HG02642 (cell line): ENCODE results near the gene SORCS2.

Source experiments
- ATAC-seq: cut with Tn5 transposase; IDR thresholded peaks from one replicate; pipeline ENCODE4 v1.9.1; 2021; ENCODE audit warnings: mild to moderate bottlenecking; ENCODE audit not compliant: unreplicated experiment, poor library complexity

SORCS2 gene

DNA sequence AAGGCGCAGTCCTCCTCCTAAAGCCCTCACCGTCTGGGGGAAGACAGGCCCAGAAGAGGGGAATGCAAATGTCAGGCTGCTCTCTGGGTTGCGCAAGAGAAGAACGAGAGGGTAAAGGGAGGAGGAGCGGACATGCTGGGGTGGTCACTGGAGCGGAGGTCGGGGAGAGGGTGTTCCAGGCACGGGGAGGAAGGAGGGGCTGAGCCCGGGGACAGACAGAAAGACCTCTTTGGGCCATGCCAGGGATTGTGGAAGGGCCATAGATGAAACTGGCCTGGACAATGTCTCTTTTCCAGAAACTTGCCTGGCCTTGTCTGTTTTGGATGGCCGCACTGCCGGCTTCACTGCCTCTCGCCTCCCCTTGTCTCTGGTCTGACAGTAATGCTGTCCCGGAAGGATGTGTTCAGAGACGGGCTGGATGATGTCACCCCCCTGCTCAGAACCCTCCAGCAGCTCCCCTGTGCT, 121.0 kb downstream of the SORCS2 start:
- ATAC-seq, result no peak

DNA sequence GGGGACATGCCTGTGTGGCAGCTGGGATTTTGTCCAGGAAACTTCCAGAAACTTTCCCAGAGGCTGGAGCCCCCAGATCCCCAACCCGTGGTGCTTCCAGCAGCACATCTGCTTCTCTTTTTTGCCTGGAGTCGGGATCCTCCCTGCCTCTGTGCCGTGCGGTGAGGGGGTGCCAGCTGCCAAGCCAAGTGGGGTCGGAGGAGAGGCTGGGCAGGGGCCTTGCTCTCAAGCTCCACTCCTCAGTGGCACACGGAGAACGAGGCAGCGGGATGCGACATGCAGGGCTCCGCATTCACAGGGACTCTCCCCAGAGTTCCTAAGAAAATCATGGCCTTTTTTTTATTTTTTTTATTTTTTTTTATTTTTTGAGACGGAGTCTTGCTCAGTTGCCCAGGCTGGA, 121.7 kb downstream of the SORCS2 start:
- ATAC-seq, result no peak

DNA sequence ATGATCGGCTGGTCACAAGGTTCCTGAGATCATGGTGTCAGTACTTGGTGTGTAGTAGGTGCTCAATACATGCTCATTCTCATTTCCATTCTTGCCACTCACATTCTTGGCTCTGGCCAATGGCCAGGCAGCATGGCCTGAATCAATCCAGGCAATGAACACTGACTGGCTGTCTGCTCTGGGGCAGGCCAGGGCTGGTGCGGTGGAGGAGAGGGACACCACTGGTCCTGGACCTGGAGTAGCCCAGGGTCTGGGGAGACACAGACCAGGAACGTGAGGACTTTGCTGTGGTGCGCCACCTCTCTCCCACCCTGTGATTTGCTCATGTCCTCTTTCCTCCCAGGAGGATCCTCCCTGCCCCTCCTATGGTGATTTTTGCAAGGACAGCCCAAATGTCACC, 122.9 kb downstream of the SORCS2 start:
- ATAC-seq, result no peak

DNA sequence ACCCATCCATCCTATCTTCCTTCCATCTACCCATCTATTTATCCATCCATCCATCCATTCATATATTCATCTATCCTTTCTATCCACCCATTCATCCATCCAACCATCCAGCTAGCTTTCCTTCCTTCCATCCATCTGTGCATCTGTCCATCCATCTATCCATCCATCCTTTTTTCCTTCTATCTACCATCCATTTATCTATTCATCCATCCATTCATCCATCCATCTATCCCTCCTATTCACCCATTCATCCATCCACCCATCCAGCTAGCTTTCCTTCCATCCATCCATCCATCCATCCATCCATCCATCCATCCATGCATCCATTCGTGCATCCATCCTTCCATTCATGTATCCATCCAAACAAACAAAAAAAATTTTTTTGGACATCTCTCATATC, 123.6 kb downstream of the SORCS2 start:
- ATAC-seq, result no peak

DNA sequence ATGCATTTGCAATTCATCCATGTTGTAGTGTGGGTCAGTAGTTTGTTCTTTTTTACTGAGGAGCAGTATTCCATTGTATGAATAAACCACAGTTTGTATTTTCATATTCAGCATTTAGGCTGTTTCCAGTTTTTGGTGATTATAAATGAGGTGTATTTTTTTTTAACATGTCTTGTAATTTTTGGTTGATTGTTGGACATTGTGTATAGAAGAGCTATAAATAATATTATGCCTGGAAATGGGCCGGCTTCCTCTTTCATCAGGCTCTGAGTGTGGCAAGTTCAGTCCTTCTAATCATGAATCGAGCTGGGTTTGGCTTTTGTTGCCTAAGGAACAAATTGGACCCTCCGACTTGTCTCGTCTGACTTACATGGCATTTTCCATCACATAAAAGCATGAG, 126.7 kb downstream of the SORCS2 start:
- ATAC-seq, result no peak

DNA sequence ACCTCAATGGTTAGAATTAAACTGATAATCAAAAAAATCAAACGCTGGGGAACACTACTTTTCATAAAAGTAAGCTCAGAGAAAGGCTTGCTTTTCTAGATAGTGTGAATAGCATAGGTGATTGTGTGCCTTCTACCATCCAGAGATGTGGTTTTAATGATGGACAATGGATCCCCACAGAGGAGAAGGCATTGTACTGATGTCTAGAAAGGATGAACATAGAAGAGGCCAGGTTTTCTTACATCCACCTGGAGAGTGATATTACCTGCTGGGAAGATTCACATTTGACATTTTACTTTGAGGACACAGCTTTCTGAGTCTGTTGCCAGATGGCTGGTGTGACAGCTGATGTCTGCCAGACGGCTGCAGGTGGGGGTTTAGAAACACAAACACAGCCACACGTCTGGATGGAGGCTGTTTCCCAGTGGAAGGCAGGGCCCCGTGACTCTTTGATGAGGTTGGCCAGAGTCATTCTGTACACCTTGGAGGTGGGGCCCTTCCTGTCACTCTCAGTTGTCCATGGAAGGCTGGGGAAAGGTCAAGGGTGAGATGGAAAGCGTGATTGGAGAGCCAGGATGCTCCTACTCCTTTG, 128.0 kb downstream of the SORCS2 start:
- ATAC-seq, result no peak

DNA sequence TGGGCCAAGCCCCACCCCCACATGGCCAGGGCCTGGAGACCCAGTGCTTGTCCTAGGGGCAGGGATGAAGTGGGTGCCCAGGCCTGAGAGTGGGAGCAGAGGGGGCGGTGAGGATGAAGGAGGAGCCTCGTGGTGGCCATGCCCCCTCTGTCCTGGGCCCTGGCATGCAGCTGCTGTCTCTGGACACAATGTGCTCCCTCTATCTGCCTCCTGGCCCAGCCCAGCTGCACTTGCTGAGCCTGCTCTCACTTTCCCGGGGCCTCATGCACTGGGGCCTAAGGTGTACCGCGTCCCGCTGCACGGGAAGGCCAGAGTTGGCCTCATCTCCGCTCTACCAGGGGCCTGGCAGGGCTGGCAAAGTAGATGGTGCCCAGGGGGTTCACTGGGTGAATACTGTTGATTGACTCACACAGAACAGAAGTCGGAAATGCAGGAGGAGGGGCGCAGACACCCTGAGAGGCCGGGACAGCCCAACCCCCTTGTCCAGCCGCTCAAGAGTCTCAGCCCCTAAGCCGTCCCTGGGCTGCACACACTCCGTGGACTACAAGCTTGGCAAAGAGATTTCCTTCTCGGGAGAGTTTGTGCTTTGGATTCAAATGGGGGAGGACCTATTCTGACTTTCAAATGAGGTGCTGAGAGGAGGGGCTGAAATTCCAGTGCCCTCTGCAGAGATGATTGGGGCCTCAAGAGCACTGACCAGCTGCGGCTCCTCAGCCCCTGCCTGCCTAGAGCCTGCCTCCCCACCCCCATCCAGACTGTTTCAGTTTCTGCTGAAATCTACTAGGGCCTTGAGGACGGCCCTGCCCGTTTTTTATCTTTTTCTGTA, 130.0 kb downstream of the SORCS2 start:
- no peak for ATAC-seq

DNA sequence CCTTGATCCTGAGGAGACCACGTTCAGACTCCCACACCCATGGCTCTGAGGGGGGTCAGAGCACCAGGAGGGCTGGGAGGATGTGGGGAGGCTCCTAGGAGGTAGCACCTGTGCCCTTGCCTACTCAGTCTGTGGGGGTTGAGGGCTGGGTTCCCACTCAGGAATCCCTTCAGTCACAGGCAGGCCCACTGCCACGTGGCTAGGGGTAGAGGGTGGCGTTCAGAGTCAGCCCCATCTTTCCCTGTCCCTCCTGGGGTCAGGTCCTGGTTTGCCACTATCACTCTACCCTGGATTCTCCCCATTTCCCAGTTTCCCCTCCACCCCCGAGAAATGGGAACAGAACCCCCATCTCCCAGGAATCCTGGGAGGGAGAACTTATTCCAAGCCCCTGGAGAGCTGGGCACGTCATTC, 131.1 kb downstream of the SORCS2 start:
- ATAC-seq, result no peak

DNA sequence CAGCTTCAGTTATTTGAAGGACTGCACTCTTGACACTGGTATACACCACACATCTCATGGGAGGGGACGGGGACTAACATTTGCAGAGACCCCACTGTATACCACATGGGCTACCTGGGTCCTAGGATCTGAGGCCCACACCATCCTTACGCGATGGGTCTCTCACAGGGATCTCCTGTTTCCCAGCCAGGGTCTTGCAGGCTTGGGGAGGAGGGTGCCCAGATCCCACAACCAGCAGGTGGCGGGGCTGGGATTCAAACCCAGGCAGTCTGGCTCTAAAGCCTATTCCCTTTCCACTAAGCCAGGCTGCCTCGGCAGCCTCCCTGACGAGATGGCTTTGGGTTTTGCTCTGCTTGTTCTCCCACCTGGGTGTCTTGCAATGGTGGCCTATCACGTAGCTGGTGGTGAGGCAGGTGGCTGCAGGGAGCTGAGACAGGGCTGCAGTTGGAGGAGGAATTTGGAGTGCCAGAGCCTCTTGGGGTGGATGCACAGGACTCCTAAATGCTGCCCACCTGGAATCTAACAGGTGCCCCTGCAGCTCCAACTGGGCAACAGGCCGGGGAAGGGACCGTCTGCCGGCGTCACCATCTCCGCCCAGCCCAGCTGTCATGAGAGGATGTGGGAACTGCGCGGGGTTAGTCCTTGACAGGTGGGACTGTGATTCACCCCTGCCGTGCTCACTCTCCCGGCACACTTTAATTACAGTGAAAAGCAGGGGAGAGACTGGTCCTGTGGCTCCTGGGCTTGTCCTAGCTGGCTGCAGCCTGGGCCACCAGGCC, 131.7 kb downstream of the SORCS2 start:
- ATAC-seq, result no peak

DNA sequence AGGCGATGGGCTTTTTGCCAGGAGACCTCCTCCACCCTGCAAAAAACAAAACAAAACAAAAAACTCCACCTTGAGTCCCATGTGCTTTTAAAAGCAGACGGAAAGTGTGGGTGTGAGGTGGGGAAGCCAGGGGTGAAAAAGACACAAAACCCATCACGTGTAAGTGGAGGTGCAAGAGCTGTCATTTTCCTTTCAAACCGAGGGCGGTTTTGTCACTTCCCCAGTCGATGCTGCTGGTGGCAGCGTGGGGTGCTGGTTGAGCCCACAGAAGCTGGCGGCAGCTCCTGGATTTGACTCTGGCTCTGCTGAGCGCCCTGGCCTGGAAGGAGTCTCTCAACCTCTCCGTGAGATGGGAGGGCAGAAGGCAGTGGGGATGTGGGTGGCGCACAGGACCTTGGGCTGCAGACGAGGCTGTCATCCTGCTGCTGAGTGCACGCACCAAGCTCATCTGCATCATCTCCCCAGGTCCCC, 132.3 kb downstream of the SORCS2 start:
- ATAC-seq, result no peak

DNA sequence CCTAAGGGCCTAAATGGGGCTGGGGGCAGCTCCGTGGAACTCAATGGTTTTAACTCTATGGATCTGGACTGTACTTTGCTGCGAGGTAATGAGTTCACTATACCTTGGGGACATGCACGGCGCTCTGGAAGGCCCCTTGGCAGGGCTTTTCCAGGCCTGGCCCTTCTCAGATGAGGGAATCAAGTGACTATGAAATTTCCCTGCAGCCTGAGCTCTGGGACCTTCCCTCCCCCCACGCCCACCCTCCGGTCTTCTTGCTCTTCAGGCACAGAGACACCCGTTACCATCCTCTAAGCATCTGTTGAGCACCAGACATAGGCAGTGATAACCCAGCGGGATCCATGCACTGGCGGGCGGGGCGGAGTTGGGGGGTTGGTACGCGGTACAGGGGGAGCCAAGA, 133.2 kb downstream of the SORCS2 start:
- ATAC-seq, result no peak

DNA sequence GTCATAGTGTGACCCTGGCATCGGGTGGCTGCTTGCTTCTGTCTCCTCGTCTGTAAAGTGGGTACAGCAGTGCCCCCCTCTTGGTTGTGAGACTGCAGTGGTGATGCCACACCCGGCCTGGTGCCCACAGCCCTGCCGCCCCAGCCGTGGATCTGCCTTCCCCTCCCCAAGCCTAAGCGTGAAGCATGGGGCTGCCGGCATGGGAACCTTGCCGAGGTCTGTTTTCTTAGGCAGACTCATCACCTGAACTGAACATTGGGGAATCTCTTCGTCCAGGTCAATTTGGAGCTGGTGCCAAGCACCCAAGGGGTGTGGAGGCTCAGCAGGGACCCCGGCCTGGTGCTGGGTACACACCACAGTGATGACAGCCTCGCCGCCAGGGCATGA, 134.0 kb downstream of the SORCS2 start:
- ATAC-seq, result no peak

DNA sequence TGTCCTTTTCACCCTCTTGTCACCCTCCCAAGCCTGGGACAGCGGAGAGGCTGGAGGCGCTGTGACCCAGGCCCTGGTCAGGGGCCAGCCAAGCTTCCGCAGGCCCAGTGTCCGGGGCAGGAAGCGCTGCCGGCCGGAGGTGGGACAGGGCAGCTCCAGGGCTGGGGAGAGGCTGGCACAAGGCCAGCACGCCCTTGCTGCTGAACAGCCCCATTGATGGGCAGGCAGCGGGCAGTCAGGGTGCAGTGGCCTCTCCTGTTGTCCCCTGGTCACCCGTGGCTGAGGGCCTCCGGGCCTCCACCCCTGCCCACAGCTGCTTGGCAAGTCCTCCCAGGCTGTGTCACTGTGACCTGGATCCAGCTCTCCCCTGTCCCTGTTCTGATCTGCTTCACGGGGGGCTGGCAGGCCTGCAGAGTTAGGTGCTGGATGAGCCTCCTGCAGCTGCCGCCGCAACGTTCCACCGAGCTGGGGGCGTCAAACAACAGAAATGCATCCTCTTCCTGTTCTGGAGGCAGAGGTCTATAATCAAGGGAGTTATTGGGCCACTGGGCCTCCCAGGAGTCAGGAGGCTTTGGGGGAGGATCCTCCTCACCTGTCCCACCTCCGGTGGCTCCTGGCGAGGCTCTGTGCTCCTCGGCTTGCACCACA, 134.5 kb downstream of the SORCS2 start:
- no peak for ATAC-seq

DNA sequence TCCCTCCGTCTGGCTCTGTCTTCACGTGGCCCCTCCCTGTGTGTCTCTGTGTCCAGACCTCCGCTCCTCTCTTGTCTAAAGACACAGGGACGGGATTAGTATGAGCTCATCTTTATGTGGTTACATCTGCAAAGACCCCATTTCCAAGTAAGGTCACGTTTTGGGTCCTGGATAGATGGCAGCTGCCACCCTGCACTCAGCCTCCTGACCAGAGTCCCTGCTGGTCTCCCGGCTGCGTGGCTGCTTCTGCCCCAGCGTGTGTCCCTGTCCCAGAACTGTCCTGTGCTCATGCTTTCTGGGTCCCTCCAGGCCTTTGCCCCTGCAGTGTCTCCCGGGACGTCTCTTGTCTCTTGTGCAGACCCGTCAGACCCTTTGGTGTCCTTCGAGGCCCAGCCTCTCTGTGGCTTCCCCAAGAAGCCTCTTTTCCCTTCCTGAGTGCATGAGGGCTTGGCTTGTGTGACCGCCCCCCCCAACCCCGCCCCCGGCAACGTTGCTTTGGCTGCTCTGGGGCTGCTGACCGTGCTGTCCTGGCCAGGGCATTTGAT, 135.1 kb downstream of the SORCS2 start:
- no peak for ATAC-seq

DNA sequence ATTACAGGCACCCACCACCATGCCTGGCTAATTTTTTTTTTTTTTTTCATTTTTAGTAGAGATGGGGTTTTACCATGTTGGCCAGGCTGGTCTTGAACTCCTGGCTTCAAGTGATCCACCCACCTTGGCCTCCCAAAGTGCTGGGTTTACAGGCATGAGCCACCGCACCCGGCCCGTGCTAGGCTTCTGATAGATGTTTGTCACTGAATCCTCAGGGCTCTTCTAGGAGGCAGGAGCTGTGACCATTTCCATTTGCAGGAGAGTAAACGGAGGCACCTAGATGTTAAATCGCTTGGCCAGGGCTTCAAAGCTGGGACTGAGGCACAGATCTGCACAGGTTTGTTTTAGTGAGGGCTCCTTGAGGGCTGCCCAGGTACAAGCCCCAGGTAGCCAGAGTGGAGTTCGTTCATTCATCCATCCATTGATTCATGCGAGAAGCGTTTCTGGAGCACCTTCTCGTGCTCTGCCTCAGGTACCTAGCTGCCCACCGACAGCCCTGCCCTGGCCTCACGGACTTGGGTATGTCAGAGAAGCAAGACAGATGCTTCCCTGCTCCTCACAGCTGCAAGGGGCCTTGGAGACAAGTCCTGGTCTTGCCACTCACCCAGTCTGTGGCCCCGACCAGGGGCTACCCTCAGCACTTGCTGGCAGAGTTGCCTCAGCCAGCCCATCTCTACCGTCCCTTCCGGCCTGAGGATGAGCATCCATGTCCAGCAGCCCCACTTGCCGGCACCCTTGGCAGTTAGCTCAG, 136.0 kb downstream of the SORCS2 start:
- no peak for ATAC-seq

DNA sequence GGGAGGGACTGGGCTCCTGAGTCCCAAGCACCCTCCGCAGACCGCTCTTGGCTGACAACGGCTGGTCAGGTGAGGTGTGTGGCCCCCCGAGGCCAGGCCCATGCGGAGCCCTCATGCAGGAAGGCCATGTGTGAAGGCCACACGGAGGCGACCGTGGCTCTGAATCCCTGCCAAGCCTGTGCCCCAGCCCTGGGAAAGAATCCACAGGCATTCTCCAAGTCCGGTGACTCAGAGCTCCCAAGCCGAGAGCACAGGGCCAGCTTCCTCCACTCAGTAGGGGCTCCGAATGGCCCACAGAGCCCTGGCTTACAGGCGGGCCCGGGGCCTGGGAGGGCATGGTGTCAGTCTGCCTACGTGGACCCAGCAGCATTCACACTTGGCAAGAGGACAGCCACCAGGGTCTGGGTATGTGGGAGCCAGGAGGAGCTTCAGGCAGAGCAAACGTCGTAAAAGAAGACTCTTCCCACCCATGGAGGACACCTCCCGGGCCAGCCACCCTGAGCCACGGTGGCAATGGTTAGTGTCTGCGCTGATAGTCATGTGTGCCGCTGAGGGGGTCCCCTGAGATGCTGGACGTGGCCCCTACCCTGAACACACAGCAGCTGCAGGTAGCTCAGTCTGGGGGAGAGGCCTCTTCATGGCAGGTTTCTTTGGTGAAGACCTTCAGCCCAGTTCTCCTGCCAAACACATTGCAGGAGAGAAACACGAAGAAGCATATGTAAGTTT, 136.7 kb downstream of the SORCS2 start:
- no peak for ATAC-seq

DNA sequence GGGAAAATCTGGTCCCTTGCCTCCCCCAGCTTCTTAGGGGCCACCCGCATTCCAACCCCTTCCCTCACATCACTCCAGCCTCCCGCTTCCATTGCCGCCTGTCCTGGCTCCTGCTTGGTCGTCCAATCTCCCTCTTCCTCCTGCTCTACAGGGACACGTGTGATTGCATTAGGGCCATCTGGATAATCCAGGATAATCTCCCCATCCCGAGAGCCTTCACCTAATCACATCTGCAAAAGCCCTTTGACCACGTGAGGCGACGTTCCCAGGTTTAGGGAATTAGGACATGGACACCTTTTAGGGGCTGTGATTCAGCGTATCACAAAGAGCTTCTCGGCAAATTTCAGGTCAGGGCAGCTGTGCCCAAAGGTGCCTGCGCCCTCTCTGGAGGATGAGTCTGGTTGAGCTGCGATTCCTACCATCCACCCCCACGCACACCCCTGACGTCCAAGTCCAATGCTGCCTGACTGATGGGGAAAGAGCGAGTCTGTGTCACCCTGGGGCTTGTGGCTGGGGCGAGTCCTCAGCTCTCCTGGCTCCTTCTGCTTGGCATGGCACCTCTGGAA, 137.8 kb downstream of the SORCS2 start:
- ATAC-seq, result no peak

DNA sequence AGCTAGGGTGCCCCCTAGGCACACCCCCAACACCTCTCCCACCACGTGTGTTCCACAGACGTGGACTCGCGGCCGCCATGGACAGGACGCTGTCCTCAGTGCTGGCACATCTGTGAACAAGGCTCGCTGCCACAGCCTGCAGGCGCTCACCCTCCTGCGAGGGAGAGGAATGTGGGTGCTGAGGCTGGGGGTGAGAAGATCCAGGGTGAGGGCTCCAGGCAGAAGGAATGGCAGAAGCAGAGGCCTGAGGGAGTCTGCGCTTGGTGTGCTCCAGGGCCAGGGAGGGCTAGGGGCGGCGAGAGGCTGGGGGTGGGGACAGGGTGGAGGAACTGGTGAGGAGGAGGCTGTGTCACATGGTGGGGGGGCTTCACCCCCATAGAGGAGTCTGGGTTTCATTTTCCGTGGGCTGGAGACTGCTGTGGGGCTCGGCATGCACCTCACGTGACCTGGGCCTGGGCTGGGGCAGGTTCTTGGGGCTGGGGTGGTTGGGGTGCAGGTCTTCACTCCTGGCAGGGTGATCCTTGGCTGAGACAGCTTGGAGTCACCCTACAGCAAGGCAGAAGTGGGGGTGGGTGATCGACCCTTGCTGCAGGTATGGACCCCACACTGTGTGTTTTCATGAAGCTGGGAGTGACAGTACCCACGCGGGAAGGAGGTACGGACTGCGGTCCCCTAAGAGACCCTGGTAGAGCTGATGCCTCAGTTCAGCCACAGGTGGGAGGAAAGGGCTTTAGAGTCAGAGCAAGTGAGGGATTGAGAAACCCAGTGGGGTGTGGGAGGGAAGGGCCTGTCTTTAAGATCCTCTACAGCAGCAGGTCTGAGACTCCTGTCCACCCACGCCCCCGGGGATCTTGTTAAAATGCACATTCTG, 138.7 kb downstream of the SORCS2 start:
- ATAC-seq, result no peak
